CD4-positive, alpha-beta memory T cell (primary cell): ENCODE results near the gene FRMD5. TPM values are rescaled to one million over a fixed set of nuclear protein-coding genes. Genes with fewer than 3 reads are reported as not detected.

Experiments
- CTCF ChIA-PET: fragments of 350-600 bp; sonication (Branson Sonifier 250); formaldehyde crosslinking; loops from one replicate; lab custom pipeline; 2021; ENCODE audit warnings: inconsistent platforms; ENCODE audit not compliant: partially characterized antibody; lab: Charles Lee
- POLR2A ChIA-PET: fragments of 350-600 bp; sonication (Branson Sonifier 250); formaldehyde crosslinking; loops from one replicate; lab custom pipeline; 2021; ENCODE audit not compliant: partially characterized antibody; lab: Charles Lee
- DNase-seq, 5 donors: peaks; one replicate each; pipeline versions ENCODE4 v3.0.0 to v3.0.0-alpha.2; 2020 to 2022; ENCODE audit warnings: mixed read lengths in 1 of 5
- H3K27ac ChIP-seq: one replicate; pipeline ENCODE4 v1.7.0; 2013; ENCODE audit warnings: low read depth, low read length
- H3K27me3 ChIP-seq: 2 replicates; pipeline ENCODE4 v1.7.0; 2013; ENCODE audit warnings: mild to moderate bottlenecking, low read length, moderate library complexity; ENCODE audit not compliant: insufficient read depth
- H3K36me3 ChIP-seq: 2 replicates; pipeline ENCODE4 v1.7.0; 2013; ENCODE audit warnings: mild to moderate bottlenecking, low read length, moderate library complexity; ENCODE audit not compliant: insufficient read depth
- H3K4me1 ChIP-seq: 2 replicates; pipeline ENCODE4 v1.7.0; 2013; ENCODE audit warnings: mild to moderate bottlenecking, low read length, moderate library complexity; ENCODE audit not compliant: insufficient read depth
- H3K4me3 ChIP-seq, 2 donors: one replicate each; pipeline ENCODE4 v1.7.0; 2013; ENCODE audit warnings: low read length in 2 of 2, mild to moderate bottlenecking in 1 of 2
- H3K9me3 ChIP-seq, 2 donors: one replicate each; pipeline ENCODE4 v1.7.0; 2013; ENCODE audit warnings: low read length in 2 of 2, control low read depth in 1 of 2; ENCODE audit not compliant: control insufficient read depth in 1 of 2
- H3K27ac Mint-ChIP-seq, 7 donors: one replicate each; pipeline ENCODE4 v1.8.0; 2020 to 2021; ENCODE audit warnings: mixed read lengths in 7 of 7, mild to moderate bottlenecking in 6 of 7, inconsistent platforms in 3 of 7, moderate library complexity in 3 of 7
- H3K27me3 Mint-ChIP-seq, 2 donors: one replicate each; pipeline ENCODE4 v1.8.0; 2020 to 2021; ENCODE audit warnings: mixed read lengths in 2 of 2
- H3K36me3 Mint-ChIP-seq, 2 donors: one replicate each; pipeline ENCODE4 v1.8.0; 2020 to 2021; ENCODE audit warnings: mixed read lengths in 2 of 2, inconsistent platforms in 1 of 2, mild to moderate bottlenecking in 1 of 2
- H3K4me1 Mint-ChIP-seq, 4 donors: one replicate each; pipeline ENCODE4 v1.8.0; 2020 to 2021; ENCODE audit warnings: mixed read lengths in 4 of 4, mild to moderate bottlenecking in 1 of 4
- H3K4me3 Mint-ChIP-seq, 8 donors: one replicate each; pipeline ENCODE4 v1.8.0; 2020 to 2021; ENCODE audit warnings: mixed read lengths in 8 of 8, mild to moderate bottlenecking in 7 of 8, moderate library complexity in 6 of 8, inconsistent platforms in 3 of 8
- H3K9me3 Mint-ChIP-seq, 8 donors: one replicate each; pipeline ENCODE4 v1.8.0; 2020 to 2021; ENCODE audit warnings: mixed read lengths in 8 of 8, mild to moderate bottlenecking in 5 of 8, inconsistent platforms in 3 of 8, moderate library complexity in 1 of 8
- intact Hi-C: fragments of 100-400 bp; cut with micrococcal nuclease; formaldehyde crosslinking; loops from one replicate; pipeline ENCODE4 v1.15.1; 2023
- polyA plus RNA-seq, 2 donors: library from polyadenylated mRNA; unstranded; fragments of 300-500 nt; fragmentation: Illumina TruSeq; gene quantifications; one replicate each; pipeline ENCODE4 v1.2.3, GENCODE V29; 2021
- total RNA-seq, 2 experiments: library from RNA; stranded (reverse); gene quantifications; one replicate each; pipeline ENCODE4 v1.2.3, GENCODE V29; 2021

Gene FRMD5
- total and polyA plus RNA-seq, 4 experiments from 2014 or later: 0.08 to 0.47 TPM; not detected in 2

DNA sequence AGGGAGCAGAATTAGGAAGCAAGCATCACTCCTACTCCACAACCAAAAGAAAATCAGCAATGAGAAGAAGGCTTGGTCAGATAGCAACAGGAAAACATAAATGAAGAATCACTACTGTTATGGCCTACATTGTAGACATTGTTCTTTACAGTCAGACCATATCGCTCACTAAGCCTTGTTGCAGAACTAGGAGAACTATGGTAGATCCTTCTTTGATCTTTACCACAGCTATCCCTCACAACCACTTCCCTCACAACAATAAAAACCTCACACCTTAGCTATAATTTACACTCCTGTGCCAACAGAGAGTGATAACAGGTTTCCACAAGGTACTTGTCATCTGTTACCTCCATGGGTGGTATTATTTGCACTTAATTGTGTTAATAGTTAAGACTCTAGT lies 241.7 kb downstream of the FRMD5 start:
- Histone ChIP-seq H3K27me3 (peaks cover under 1% of the 10 kb centered on the region), H3K4me3 (no peak overlapping the region), H3K9me3 (no peaks in the 10 kb centered on the region), H3K4me1 (no peaks in the 10 kb centered on the region), H3K36me3 (no peaks in the 10 kb centered on the region), H3K27ac (no peak overlapping the region)
- CTCF ChIA-PET: no interaction called here
- no peak overlapping the region for H3K4me3 Mint-ChIP-seq
- POLR2A ChIA-PET: no interaction called here
- no peak for DNase-seq
- peaks cover 4% of the 10 kb centered on the region in 2 donors for H3K27me3 Mint-ChIP-seq
- no peaks in the 10 kb centered on the region for H3K36me3 Mint-ChIP-seq
- intact Hi-C loops: no loop called here
- H3K9me3 Mint-ChIP-seq: peaks cover 0 to 2% (median 0%) of the 10 kb centered on the region in 8 donors
- H3K27ac Mint-ChIP-seq: no peak overlapping the region
- H3K4me1 Mint-ChIP-seq: peaks cover 0 to 3% (median 0%) of the 10 kb centered on the region in 4 donors

DNA sequence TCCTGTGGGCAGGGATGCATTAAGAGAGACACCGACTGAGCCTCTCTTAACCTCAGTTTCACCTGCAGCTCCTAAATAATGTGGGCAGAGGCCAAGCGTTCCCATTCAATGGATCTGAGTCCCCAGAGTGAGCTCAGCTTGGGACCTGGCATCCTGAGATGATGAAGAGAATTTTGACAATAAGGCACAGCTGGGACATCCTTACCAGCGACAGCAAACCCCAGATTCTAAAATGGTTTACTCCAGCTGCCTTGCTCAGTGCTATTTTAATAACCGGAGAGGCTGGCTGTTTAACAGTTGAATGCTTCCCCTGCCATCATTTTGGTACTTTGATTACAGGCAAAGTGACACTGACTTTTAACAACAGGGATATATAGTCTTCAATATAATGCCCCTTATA lies 244.5 kb downstream of the FRMD5 start:
- no peak overlapping the region for H3K4me3 Mint-ChIP-seq
- no peaks in the 10 kb centered on the region for H3K9me3 ChIP-seq
- ChIA-PET POLR2A (no interaction called here), CTCF (no interaction called here)
- DNase-seq: no peak
- H3K27me3 ChIP-seq: no peaks in the 10 kb centered on the region
- H3K27me3 Mint-ChIP-seq: peaks cover 4 to 8% of the 10 kb centered on the region in 2 donors
- no peaks in the 10 kb centered on the region for H3K4me1 ChIP-seq
- peaks cover 0 to 3% (median 0%) of the 10 kb centered on the region in 4 donors for H3K4me1 Mint-ChIP-seq
- intact Hi-C loops: no loop called here
- H3K36me3 ChIP-seq: no peaks in the 10 kb centered on the region
- no peak overlapping the region for H3K27ac ChIP-seq
- no peaks in the 10 kb centered on the region for H3K36me3 Mint-ChIP-seq
- H3K9me3 Mint-ChIP-seq: no peaks in the 10 kb centered on the region
- H3K4me3 ChIP-seq: no peak overlapping the region
- no peak overlapping the region for H3K27ac Mint-ChIP-seq

DNA sequence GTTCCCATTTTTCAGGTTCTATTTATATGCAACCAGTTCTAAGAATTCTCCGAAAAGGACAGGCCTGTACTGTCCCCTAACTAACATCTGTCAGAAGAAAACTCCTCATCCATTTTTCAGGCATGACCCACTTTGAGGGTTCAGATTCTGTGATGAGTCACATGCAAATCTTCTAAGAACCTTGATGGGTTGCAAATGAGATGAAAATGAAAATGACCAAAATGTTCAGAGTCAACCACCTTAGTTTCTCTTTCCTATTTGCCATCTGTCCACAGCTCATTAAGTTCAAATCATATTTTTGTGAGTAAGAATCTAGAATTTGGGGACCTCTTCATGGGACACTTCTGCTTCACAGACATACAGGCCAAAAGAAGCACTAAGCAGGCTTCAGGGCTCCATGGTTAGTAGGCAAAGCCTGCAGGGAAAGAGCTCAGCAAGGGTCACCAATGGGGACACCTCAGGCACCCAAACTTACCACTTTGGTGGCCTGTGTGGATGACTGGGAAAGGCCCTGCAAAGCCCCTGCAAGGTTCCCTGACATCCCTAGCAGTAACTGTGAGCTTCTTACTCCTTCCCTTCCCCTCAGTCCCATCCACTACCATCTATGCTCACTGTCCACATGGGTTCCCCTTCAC lies 246.3 kb downstream of the FRMD5 start:
- peaks cover 0 to 3% (median 0%) of the 10 kb centered on the region in 8 donors for H3K9me3 Mint-ChIP-seq
- H3K27me3 Mint-ChIP-seq: peaks cover 4 to 8% of the 10 kb centered on the region in 2 donors
- H3K36me3 ChIP-seq: no peaks in the 10 kb centered on the region
- no peak overlapping the region for H3K27ac Mint-ChIP-seq
- no peaks in the 10 kb centered on the region for H3K27me3 ChIP-seq
- peaks cover 0 to 3% (median 0%) of the 10 kb centered on the region in 4 donors for H3K4me1 Mint-ChIP-seq
- no peak overlapping the region for H3K4me3 Mint-ChIP-seq
- no peaks in the 10 kb centered on the region for H3K9me3 ChIP-seq
- H3K36me3 Mint-ChIP-seq: no peaks in the 10 kb centered on the region
- no peak overlapping the region for H3K27ac ChIP-seq
- ChIA-PET CTCF (no interaction called here), POLR2A (no interaction called here)
- no peak overlapping the region for H3K4me3 ChIP-seq
- intact Hi-C loops: no loop called here
- no peak for DNase-seq
- H3K4me1 ChIP-seq: no peaks in the 10 kb centered on the region

DNA sequence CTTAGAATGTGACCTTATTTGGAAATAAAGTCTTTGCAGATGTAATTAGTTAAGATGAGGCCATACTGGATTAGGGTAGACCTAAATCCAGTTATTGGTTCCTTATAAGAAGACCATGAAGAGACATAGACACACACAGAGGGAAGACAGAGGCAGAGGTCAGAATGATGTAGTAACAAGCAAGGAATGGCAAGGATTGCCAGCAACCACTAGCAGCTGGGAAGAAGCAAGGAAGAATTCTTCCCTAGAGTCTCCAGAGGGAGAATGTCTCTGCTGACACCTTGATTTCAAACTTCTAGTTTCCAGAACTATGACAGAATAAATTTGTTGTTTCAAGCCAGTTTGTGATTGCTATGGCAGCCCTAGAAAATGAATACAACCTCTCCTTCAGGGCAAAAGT lies 251.6 kb downstream of the FRMD5 start:
- intact Hi-C loops: no loop called here
- no peak for DNase-seq

DNA sequence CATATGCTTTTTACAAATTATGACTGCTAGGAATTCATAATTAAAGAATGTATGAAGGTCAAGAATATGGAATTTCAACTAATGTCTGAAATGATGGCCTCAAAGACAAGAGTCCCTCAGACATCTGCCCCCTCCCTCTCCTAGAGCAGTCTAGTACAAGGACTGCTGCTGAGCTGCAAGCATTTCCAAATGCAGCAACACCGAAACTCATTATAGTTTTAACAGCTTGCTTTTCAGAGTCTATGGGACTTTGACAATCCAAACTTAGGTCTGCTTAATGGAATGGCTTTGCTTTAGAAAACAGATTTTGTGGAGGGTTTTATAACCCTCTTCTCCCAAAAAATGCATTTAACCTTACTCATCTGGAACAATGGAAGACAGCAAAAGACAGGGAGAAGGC lies 252.9 kb downstream of the FRMD5 start:
- no peak overlapping the region for H3K4me3 Mint-ChIP-seq
- no peak overlapping the region for H3K27ac ChIP-seq
- H3K4me1 Mint-ChIP-seq: no peaks in the 10 kb centered on the region
- intact Hi-C loops: no loop called here
- H3K9me3 ChIP-seq: no peaks in the 10 kb centered on the region
- no peak for DNase-seq
- H3K27me3 ChIP-seq: no peaks in the 10 kb centered on the region
- H3K4me1 ChIP-seq: no peaks in the 10 kb centered on the region
- no peak overlapping the region for H3K4me3 ChIP-seq
- H3K27me3 Mint-ChIP-seq: peaks cover 4 to 6% of the 10 kb centered on the region in 2 donors
- POLR2A ChIA-PET: no interaction called here
- no peaks in the 10 kb centered on the region for H3K36me3 Mint-ChIP-seq
- H3K9me3 Mint-ChIP-seq: peaks cover 0 to 3% (median 0%) of the 10 kb centered on the region in 8 donors
- CTCF ChIA-PET: no interaction called here
- no peaks in the 10 kb centered on the region for H3K36me3 ChIP-seq
- H3K27ac Mint-ChIP-seq: no peak overlapping the region

More for the DNA sequence above, 251.6 kb downstream of the FRMD5 start:
- no peaks in the 10 kb centered on the region for H3K4me1 ChIP-seq
- peaks cover 6% of the 10 kb centered on the region in 2 donors for H3K27me3 Mint-ChIP-seq
- no peaks in the 10 kb centered on the region for H3K27me3 ChIP-seq
- H3K27ac Mint-ChIP-seq: no peak overlapping the region
- no peaks in the 10 kb centered on the region for H3K9me3 ChIP-seq
- H3K36me3 Mint-ChIP-seq: no peaks in the 10 kb centered on the region
- peaks cover 0 to 3% (median 0%) of the 10 kb centered on the region in 8 donors for H3K9me3 Mint-ChIP-seq
- no peaks in the 10 kb centered on the region for H3K36me3 ChIP-seq
- no peak overlapping the region for H3K27ac ChIP-seq
- H3K4me3 ChIP-seq: no peak overlapping the region
- no peaks in the 10 kb centered on the region for H3K4me1 Mint-ChIP-seq
- ChIA-PET POLR2A (no interaction called here), CTCF (no interaction called here)
- H3K4me3 Mint-ChIP-seq: no peak overlapping the region

DNA sequence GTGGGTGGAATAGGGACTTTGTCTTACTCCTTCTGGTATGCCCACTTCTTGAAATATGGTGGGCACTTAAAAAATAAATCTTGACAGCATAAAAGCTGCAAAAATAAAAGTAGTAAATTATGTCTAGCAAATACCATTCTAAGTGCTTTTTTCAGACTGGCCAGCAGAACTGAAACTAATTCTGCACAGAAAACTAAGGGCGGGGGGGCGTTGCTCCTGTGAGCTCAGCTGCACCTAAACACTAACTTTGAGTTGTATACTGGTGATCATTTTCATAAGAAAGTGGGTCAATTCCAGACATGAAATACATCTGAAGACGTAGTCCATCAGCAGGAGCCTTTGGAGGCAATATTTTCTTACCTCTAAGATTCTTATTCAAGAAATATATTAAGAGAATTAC lies 253.5 kb downstream of the FRMD5 start:
- Mint-ChIP-seq H3K36me3 (no peaks in the 10 kb centered on the region), H3K4me1 (no peaks in the 10 kb centered on the region), H3K4me3 (no peak overlapping the region), H3K9me3 (peaks cover 0 to 3% (median 0%) of the 10 kb centered on the region in 8 donors), H3K27ac (no peak overlapping the region), H3K27me3 (peaks cover 3 to 4% of the 10 kb centered on the region in 2 donors)
- Histone ChIP-seq H3K9me3 (no peaks in the 10 kb centered on the region), H3K4me3 (no peak overlapping the region), H3K27ac (no peak overlapping the region), H3K36me3 (no peaks in the 10 kb centered on the region), H3K4me1 (no peaks in the 10 kb centered on the region), H3K27me3 (no peaks in the 10 kb centered on the region)
- ChIA-PET POLR2A (no interaction called here), CTCF (no interaction called here)
- no peak for DNase-seq
- intact Hi-C loops: no loop called here

DNA sequence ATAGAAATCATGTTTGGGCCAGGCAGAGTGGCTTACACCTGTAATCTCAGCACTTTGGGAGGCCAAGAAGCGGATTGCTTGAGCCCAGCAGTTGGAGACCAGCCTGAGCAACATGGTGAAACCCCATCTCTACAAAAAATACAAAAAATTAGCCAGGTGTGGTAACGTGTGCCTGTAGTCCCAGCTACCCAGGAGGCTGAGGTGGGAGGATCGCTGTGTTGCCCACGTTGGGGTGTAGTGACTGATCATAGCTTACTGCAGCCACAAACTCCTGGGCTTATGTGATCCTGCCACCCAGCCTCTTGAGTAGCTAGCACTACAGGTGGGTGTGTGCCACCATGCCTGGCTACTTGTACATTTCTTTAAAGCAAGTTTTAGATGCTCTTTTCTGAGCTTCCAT lies 254.0 kb downstream of the FRMD5 start:
- no peaks in the 10 kb centered on the region for H3K4me1 ChIP-seq
- Mint-ChIP-seq H3K9me3 (peaks cover 0 to 3% (median 0%) of the 10 kb centered on the region in 8 donors), H3K36me3 (no peaks in the 10 kb centered on the region), H3K27ac (no peak overlapping the region), H3K27me3 (peaks cover 2% of the 10 kb centered on the region in 2 donors), H3K4me3 (no peak overlapping the region), H3K4me1 (no peaks in the 10 kb centered on the region)
- H3K9me3 ChIP-seq: no peaks in the 10 kb centered on the region
- intact Hi-C loops: no loop called here
- no peaks in the 10 kb centered on the region for H3K27me3 ChIP-seq
- ChIA-PET POLR2A (no interaction called here), CTCF (no interaction called here)
- no peak overlapping the region for H3K4me3 ChIP-seq
- no peak overlapping the region for H3K27ac ChIP-seq
- no peak for DNase-seq
- no peaks in the 10 kb centered on the region for H3K36me3 ChIP-seq
